ENCODE measurements around the gene RASEF. TPM values are rescaled to one million over a fixed set of nuclear protein-coding genes. Genes with fewer than 3 reads are reported as not detected.

The RASEF gene
- total RNA-seq, 1 donor from 2014 or later = 8.1 TPM

- ATAC-seq = no peak
These were observed 49.8 kb downstream of the RASEF start for GRCh38 chr9:83012922-83013838.

DNA sequence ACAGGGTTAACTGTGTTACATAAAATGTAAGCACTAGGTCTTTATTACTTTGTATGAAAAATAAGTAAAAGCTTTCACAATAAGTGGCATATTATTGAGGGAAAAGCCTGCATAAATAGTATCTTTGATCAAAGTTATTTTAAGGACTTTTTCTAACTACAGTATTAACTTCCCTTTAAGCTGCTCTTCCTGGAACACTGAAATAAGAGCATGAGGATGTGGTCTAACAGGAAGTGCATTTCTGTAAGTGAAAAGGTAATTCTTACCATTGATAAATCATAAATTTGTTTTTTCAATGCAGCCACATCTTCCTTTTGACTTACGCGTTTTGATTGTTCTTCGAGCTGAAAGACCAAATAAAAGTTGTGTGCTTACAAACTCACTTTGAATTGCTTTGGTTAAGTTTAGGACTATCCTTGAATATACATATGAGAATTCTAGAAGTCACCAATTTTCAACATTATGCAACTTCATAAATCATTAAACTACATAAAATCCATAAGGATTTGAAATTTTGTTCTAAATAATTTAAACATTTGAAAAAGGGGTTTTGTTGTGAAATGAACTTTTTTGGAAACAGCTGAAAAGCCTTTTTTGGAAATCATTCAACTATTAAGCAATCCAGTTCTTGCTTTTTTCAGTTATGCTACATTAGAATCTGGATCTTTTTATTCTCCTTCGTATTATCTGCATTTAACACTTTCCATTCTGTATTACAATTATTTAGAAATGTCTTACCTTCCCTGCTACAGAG is 50.6 kb downstream of the RASEF start:
- no peak for ATAC-seq

GRCh38 chr9:83011611-83012010 is 51.3 kb downstream of the RASEF start:
- no peak for ATAC-seq

DNA sequence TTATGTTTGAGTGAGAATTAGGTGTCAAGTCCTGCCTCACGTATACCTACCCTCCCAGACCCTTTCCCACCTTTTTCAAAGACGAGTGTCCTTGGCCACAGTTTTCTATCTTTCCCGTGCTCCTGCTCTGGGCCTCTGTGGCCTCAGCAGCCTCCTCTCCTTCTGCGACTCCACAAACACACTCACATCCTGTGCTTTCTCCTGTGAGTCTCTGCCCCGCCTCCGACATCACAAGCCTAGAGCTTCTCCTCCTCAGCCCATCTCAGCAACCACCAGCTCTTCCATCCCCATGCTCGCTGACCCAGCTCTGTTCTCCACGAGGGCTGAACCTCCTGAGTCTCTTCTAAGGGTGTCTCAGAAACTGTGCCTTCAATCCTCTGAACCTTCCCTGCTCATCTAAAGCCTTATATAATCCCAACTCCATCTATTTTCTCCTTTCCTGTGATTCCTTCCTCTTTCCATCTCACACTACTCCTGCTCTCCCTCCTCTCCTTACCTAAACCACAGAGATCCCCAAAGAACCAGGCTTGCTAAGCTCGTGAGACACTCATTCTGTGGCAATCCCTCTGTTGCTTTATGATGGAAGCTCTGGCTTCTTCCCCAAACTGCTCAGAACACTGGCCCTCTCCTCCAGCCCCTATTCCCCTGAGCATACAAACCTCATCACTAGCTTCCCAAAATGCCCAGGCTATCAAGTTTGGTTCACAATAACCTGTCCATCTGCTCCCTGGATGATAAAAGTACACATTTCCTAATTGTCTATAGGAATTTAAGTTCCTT is 55.2 kb downstream of the RASEF start:
- ATAC-seq = no peak

GRCh38 chr9:83006378-83006777 is 56.6 kb downstream of the RASEF start:
- no peak for ATAC-seq

DNA sequence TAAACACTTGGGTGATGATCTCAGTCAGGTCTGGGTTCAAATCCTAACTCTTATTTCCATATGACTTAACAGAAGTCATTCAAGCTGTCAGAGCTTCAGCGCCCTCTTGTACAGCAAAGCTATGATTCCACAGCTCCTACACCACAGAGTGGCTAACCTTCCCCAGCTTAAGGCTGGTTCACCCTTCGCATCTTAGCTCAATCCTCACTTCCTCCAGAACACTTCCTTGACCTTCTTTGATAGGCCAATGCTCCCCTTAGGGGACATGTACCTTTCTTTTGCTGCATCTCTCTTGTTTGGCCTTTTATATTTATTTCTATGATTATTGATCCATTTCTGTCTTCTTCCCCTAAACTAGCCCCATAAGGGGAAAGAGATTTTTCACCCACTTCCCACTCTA is 57.0 kb downstream of the RASEF start:
- ATAC-seq = no peak

DNA sequence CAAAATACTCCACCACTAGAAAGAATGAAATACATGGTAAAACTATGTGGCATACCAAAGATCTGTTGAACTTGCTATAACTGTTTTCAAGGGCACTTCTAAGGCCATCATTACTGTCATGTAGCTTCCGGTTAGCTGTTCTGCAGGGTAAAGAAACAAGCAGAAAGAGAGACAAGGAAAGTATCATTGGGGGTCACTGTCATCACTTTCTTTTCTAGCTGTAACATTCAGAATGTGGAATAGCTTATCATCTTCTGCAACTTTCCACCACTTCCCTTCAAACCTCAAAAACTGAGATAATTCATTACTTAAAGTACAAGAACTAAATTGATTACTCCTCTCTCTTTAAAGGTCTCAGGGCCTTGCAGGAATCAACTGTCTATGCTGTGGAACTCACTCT is 57.6 kb downstream of the RASEF start:
- ATAC-seq = no peak

- no peak for ATAC-seq
These were observed 60.6 kb downstream of the RASEF start for GRCh38 chr9:83002329-83002728.

DNA sequence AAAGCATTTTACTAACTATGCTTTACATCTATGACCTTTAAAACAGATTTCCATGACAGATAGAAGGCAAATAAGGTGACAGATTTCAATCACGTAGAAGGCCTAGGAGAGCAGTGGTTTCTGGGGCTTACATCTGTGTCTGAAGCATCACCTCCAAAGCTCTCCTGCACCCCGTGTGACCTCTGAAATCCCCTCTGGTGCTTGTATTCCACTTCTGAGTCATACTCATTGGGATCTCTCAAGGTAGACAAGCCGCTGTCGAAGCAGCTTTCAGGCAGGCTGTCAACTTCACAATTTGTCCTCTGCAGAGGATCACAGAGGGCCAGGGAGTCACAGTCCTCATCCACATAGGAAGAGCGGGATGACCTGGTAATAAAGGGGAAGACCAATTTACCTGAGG is 62.2 kb downstream of the RASEF start:
- ATAC-seq = no peak

- no peak for ATAC-seq
These were observed 64.5 kb downstream of the RASEF start for GRCh38 chr9:82998409-82998808.

DNA sequence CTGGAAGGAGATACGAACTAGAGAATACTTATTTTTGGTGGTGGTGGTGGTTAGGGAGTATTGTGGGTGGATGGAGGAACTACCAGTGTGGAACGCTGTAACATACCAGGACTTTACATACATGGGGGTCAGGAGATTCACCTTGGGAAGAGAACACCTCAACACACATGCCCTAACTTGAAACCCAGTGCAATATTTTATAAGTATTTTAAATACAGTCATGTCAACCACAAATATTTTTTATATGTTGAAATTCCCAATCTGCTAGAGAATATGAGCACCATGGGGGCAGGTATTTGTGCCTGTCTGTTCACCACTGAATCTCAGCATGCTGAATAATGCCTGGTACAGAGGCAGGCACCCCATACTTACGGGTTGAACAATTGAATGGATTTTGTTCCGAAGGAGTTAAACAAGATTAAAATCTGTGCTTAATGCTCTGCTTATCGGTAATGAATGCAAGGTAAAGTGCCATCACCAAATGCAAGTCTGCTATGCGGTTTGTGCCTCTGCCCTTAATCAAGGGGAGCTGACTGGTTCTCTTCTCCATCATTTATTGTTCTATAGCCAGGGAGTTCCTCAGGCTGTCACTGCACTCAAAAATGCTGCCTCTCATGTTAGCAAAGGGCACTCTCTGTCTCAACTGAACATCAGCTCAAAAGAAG is 65.3 kb downstream of the RASEF start:
- no peak for ATAC-seq

DNA sequence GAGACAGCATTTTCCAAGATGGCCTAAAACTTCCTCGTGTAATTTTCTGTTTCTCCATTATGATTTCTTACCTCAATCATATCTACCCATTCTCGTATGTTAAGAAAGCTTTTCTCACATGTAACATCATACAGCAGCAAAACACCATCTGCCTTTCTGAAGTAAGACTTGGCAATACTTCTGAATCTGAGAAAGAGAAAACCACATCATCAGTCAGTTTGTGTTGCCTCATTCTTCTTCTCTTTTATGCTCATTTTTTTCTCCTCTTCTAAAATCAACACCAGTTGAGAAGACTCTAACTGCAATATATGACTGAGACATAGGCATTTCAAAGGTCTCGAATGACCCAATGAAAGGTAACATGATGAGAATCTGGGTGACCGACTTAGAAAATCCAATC is 66.0 kb downstream of the RASEF start:
- ATAC-seq = no peak

GRCh38 chr9:82993856-82994605 is 68.9 kb downstream of the RASEF start:
- ATAC-seq = no peak

GRCh38 chr9:82991671-82992070 is 71.3 kb downstream of the RASEF start:
- no peak for ATAC-seq

DNA sequence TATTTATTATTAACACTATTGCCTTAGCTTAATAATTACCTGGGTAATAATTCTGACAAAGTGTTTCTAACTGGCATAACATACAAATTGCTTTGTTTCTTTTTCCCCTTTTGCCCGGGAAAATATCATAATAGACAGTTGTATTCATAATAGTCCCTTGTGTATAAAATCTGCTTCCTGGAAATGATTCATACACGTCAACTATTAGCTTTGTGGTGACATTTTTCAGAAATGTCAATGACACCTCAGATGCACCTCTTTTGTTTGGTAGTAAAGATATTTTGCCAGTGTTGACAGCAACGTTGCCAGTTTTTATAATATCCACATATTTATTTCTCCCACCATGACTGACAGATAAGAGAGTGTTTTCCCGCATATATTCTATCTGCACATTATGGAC is 73.0 kb downstream of the RASEF start:
- no peak for ATAC-seq

DNA sequence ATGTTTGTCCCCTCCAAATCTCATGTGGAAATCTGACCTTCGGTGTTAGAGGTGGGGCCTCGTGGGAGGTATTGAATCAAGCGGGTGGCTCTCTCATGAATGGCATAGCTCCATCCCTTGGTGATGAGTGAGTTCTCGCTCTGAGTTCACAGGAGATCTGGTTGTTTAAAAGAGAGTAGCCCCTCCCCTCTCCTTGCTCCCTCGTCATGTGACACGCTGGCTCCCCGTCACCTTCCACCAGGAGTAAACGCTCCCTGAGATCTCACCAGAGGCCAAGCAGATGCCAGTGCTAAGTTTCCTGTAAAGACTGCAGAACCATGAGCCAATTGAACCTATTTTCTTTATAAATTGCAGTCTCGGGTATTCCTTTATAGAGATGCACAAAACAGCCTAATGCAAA is 74.5 kb downstream of the RASEF start:
- no peak for ATAC-seq

DNA sequence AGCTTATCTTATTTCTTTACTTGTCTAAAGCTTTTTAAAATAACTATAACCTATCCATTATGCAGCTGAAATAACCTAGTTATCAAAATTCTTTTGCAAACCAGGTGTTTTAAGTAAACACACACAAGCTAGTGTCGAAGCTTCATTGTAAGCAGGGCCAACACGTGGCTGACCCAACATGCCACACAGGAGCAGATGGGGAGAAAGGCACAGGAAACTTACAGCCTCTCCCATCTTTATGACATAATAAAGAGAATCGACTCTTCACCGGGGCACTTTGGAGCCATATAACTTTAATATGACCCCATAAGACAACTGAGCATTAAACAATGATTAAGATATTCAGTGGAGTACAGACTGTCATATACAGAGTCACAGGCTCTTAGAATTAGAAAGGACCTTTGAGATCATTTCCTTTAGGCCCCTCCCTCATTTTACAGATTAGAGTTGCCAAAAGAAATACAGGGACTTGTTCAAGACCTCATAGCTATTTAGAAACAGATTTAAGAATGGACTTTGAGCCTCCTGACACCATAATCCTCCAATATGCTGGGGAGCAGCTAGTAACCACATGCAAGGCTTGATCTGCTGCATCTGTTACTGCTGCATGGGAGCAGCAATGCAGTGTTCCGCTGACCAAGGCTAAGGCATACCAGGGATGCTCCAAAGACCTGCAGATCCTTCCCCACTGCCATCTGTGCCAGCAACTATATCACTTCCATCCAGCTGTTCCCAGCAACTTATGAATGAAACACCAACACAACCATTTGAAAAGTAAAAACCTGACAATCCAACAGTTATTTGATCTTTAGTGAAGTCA is 75.4 kb downstream of the RASEF start:
- no peak for ATAC-seq

DNA sequence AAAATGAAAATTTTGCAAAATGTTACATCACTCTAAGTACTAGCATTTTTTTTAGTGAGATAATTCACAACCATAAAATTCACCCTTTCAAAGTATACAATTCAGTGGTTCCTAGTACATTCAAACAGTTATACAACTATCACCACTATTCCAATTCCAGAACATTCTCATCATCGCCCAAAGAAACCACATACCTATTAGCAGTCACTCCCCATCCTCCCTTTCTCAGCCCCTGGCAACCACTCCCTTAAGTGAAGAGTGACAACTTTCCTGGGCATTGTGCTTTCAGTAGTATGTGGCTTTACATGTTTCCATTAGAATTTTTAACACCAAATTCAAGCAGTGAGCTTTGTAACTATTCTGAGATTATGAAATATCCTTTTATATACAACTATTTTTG is 81.4 kb downstream of the RASEF start:
- ATAC-seq = no peak

GRCh38 chr9:82975176-82975575 is 87.8 kb downstream of the RASEF start:
- ATAC-seq = no peak

GRCh38 chr9:82972446-82972845 is 90.5 kb downstream of the RASEF start:
- peak; percentile 73 for ATAC-seq

DNA sequence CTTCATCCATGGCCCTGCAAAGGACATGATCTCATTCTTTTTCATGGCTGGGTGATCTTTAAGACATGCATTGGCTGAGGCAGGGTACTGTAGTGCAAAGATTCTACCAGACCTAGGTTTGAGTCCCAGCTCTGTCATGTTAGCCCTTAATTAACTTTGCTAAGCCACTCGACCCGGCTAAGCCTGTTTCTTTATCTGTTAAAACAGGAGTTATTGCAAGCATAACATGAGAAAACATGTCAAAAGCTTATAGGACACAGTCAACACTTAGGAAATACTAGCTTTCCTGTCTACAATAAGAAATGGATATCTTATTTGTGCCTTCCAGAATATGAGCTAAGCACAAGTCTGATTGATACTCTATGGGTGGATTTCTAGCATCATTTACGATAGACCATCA is 92.6 kb downstream of the RASEF start:
- peak; percentile 59 for ATAC-seq
